ENCODE data around the gene CYB561. TPM values are rescaled to one million over a fixed set of nuclear protein-coding genes. Genes with fewer than 3 reads are reported as not detected.
A peak's percentile ranks its signal among the peaks of the same experiment; 100 is the strongest.

The CYB561 gene
- total and polyA plus RNA-seq, 9 of the 15 experiments (the other 6 are each of a cell fraction or from before 2014, with no cell fraction given), result 4.0 to 30.8 (median 17.4) TPM

GRCh38 chr17:63442549-63443035 is 3.5 kb downstream of the CYB561 start:
- Histone ChIP-seq H3K27ac (ENCODE audit: extremely low read depth, low read depth, low read length) (peak overlapping the region; percentile 24; the same call in 2 of the 3 replicates), H3K79me2 (ENCODE audit: control insufficient read depth, insufficient read depth, low read length) (peaks cover 15% of the 10 kb centered on the region; the same call in 1 of the 3 replicates), H3K4me3 (no peak overlapping the region), H3K4me1 (replicated peaks in 1 of 2; ENCODE audit: control insufficient read depth in 2 of 2, insufficient read depth in 2 of 2, low read length in 2 of 2) (peaks cover 35 to 70% of the 10 kb centered on the region in 2 experiments), H3K36me3 (ENCODE audit: control insufficient read depth, insufficient read depth, low read length) (no peaks in the 10 kb centered on the region), H3K4me2 (ENCODE audit: insufficient read depth, low read length) (peak overlapping the region; percentile 48; the same call in 1 of the 2 replicates), H2AFZ (ENCODE audit: low read depth, low read length) (peak overlapping the region; percentile 29; the same call in 1 of the 2 replicates), H4K20me1 (replicated peaks; ENCODE audit: control insufficient read depth, insufficient read depth, low read length) (peaks cover 7% of the 10 kb centered on the region; the same call in 1 of the 2 replicates), H3K9me3 (replicated peaks; ENCODE audit: control insufficient read depth, insufficient read depth, low read depth, low read length) (no peaks in the 10 kb centered on the region), H3K9me1 (ENCODE audit: control insufficient read depth, insufficient read depth, low read length) (peaks cover 7% of the 10 kb centered on the region), H3K27me3 (ENCODE audit: control insufficient read depth in 2 of 2, insufficient read depth in 2 of 2, low read length in 2 of 2) (no peaks in the 10 kb centered on the region), H3K9ac (ENCODE audit: insufficient read depth in 1 of 2, low read depth in 2 of 2, low read length in 2 of 2) (peak overlapping the region in 1 of 2 experiments; percentile 76; a peak in 1 of 4 replicates)
- peak; percentile 59 for ATAC-seq
- ChIA-PET POLR2A (interaction anchor here (0.6 to 2.2 kb wide), 10 partner anchors 9 to 1216 kb away, joined by 3 to 13 read pairs (median 3); no protein-coding TSS in a partner anchor), CTCF (ENCODE audit: low intra/inter-chr PET ratio) (interaction anchor here (1.2 kb wide), 1 partner anchor 37 kb away, joined by 4 read pairs; no protein-coding TSS in a partner anchor)
- BruUV-seq (replicated peaks), result no TSS peak
- DNase-seq (ENCODE audit: extremely low read depth in 1 of 4, low spot score in 3 of 4), result peak; percentile 31 to 66 (median 49)
- intact Hi-C loops (cut with micrococcal nuclease) (no loop called here), in situ Hi-C loops (cut with MboI) (loop anchor here (25.0 kb wide), 1 partner anchor 395 kb away; the partner anchor contains the start of genes FTSJ3, PSMC5 and SMARCD2)
- FAIRE-seq, result peak; percentile 88
- WGBS (ENCODE audit: insufficient coverage, low coverage, missing lambda C conversion rate), result 40% methylated on average over 11 of the region's 11 CpGs
- TF ChIP-seq, protein P1, sequence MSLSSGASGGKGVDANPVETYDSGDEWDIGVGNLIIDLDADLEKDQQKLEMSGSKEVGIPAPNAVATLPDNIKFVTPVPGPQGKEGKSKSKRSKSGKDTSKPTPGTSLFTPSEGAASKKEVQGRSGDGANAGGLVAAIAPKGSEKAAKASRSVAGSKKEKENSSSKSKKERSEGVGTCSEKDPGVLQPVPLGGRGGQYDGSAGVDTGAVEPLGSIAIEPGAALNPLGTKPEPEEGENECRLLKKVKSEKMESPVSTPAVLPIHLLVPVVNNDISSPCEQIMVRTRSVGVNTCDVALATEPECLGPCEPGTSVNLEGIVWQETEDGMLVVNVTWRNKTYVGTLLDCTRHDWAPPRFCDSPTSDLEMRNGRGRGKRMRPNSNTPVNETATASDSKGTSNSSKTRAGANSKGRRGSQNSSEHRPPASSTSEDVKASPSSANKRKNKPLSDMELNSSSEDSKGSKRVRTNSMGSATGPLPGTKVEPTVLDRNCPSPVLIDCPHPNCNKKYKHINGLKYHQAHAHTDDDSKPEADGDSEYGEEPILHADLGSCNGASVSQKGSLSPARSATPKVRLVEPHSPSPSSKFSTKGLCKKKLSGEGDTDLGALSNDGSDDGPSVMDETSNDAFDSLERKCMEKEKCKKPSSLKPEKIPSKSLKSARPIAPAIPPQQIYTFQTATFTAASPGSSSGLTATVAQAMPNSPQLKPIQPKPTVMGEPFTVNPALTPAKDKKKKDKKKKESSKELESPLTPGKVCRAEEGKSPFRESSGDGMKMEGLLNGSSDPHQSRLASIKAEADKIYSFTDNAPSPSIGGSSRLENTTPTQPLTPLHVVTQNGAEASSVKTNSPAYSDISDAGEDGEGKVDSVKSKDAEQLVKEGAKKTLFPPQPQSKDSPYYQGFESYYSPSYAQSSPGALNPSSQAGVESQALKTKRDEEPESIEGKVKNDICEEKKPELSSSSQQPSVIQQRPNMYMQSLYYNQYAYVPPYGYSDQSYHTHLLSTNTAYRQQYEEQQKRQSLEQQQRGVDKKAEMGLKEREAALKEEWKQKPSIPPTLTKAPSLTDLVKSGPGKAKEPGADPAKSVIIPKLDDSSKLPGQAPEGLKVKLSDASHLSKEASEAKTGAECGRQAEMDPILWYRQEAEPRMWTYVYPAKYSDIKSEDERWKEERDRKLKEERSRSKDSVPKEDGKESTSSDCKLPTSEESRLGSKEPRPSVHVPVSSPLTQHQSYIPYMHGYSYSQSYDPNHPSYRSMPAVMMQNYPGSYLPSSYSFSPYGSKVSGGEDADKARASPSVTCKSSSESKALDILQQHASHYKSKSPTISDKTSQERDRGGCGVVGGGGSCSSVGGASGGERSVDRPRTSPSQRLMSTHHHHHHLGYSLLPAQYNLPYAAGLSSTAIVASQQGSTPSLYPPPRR (CRISPR knock-in tag; IDR thresholded peaks at IDR 0.05; ENCODE audit: borderline replicate concordance), result no peak
- TF ChIP-seq IFI16 (CRISPR knock-in tag; IDR thresholded peaks at IDR 0.05) (no peak), DACH1 (IDR thresholded peaks at IDR 0.05; ENCODE audit: partially characterized antibody) (peak; percentile 21), ZHX1 (conservative IDR thresholded peaks at IDR 0.05; ENCODE audit: low read length) (no peak), SMARCA4 (IDR thresholded peaks at IDR 0.05) (no peak), ZNF707 (CRISPR knock-in tag; conservative IDR thresholded peaks at IDR 0.05) (no peak), ZNF764 (CRISPR knock-in tag; IDR thresholded peaks at IDR 0.05; ENCODE audit: low read depth) (no peak), UBTF (IDR thresholded peaks at IDR 0.05; ENCODE audit: borderline replicate concordance in 1 of 2, low read depth in 2 of 2, low read length in 2 of 2) (no peak), RAD21 (CRISPR knock-in tag; conservative IDR thresholded peaks at IDR 0.05 in 1 of 2, IDR thresholded peaks at IDR 0.05 in 1 of 2) (peak; percentile 38 to 66), ADNP (tag; IDR thresholded peaks at IDR 0.05) (no peak)
